Colon (tissue), 2 donors: ENCODE measurements around the gene GOPC.

ENCODE experiments used
- FAIRE-seq: peaks from 2 replicates; lab custom pipeline; 2012; peaks lifted over from hg19 to GRCh38; lab: Jason Lieb, UNC
- donor health status: control.
- donor health status: control.

Gene GOPC

DNA sequence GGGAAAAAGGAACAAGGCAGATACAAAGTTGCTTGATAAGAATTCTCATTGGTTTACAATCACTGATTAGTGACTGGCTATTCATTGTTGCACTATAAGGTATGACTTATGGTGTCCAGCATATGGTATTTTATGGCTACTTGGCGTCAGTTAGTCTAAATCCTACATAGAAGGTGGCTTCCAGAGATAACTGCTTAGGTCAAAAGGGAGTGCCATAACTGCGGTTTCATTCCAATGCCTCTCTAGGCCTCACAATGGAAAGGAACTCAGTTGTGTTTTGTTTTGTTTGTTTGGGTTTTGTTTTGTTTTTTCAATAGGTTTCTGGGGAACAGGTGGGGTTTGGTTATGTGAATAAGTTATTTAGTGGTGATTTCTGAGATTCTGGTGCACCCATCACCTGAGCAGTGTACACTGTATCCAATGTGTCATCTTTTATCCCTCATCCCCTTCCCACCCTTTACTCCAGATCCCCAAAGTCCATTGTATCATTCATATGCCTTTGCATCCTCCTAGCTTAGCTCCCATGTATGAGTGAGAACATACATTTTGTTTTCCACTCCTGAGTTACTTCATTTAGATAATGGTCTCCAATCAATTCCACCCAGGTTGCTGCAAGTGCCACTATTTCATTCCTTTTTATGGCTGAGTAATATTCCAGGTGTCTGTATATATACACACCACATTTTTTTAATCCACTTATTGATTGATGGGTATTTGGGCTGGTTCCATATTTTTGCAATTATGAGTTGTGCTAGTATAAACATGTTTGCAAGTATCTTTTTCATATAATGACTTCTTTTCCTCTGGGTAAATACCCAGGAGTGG lies 7.0 kb downstream of the GOPC start:
- FAIRE-seq, result no peak

DNA sequence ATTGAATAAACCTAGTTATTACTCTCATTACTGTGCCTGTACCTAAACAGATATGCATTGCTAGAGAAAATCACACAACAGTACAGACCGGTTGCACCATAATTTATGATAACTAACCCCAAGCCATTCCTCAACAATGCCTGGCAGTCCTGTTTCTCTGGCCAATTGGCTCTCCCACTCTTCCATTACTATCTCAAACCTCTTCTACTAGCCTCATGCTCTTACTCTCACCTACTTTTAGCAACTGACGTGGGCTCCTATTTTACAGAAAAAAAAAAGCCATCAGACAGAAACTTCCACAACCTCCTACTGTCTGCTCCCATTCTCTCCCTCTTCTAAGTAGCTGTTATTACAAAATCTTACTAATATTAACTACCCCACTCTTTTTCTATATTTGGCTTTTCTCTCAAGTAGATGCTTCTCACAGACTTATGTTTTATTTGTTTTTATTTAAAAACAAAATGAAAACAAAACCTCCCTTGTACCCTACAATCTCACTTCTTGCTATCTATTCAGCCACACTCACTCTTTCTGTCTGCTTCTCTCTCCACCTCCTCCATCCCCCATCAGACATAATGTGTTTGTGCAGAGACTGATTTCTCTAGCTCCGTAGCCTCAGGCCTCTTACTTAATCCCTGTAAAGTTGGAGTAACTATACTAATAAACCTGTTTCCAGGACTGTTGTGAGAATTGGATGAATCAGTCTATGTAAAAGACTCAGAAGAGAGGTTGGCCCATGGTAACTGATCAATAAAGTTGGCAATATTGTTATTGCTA lies 9.1 kb downstream of the GOPC start:
- FAIRE-seq, result no peak

DNA sequence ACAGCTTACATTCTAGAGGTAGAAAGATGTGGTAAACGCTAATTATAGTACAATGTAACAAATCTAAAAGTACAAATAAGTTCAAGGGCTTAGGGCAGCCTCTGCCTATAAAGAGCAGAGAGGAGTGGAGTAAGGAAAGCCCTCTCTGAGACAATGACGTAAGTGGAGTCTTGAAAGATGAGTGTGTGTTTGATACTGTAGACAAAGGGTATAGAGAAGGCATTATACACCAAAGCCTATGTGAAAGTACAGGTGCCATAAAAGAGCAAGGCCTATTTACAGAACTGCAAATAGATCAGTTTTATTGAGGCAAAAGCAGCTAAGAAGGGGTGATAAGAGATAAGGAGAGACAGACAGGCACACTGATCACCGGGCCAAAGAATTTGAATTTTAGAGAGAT lies 10.9 kb downstream of the GOPC start:
- FAIRE-seq, result no peak

DNA sequence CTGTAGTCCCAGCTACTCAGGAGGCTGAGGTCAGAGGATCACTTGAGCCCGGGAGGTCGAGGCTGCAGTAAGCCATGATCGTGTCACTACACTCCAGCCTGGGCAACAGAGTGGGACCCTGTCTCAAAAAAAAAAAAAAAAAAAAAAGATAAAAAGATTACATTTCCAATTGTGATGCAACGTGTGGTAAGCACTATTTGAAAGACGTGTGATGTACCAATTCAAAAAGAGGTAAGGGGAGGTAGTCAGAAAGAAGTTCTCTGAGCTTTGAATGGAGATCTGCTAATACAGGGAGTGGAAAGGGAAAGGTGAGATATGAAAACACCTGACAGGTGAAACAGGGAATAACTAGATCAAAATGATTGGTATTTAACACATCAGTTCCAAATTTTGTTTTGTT lies 11.9 kb downstream of the GOPC start:
- FAIRE-seq, result no peak

DNA sequence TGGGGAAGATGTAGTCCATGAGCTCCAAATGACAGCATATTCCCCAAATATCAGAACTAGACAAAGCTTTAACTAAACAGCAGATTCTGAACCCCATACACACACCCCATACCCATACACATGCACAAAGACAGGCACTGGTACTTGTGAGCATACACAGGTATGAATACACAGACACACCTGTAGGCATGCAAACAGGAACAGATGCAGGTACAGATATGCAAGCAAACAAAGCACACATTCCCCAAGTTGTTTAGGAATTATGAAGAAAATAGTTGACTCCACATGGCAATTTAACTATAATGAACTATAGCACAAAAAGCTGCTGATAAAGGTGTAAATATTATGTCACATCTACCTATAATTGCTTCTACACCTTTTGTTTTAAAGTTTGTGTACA lies 16.7 kb downstream of the GOPC start:
- no peak for FAIRE-seq

DNA sequence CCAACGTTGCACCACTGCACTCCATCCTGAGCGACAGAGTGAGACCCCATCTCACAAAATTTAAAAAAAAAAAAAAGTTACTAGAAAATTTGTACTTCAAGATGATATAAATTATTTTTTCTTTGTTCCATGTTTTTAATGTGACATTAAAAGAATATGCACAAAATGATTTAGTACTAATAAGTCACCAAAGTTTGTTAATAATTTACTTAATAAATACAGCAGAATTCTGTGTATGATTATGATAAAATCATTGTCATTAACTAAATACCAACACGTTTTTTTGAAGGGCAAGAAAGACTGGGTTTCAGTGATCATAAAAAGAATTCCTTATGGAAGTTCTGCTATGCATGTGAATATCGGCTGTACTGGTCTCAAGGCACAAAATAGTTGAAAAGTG lies 28.1 kb downstream of the GOPC start:
- FAIRE-seq, result no peak

DNA sequence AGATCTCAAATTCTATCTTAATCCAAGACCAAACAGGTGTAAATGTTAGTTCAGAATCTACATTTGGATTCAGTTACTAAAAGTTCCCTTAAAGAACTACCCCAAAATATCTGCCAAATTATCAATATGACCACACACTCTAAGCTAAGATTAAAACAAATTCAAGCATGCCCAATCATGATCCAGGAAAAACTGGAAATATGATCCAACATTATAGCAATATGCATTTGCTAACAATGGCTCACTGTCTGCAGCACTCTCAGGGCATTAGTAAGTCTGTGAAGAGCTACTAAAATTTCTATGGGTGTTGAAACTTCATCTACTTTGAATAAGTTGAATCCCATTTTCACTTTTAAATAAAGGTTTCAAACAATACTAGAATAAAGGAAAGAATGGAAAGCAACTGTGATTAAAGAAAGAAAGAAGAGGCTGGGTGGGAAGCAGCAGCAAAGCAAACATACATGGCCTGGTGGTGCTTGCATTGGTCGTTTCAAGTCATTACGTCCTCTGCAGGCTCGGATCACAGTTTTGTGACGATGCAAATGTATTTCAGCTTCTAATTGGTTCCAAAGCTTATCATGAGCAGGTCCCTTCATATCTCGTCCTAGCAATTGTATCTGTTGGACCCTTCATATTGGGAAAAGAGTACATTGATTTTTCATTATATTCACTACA lies 29.2 kb downstream of the GOPC start:
- no peak for FAIRE-seq

DNA sequence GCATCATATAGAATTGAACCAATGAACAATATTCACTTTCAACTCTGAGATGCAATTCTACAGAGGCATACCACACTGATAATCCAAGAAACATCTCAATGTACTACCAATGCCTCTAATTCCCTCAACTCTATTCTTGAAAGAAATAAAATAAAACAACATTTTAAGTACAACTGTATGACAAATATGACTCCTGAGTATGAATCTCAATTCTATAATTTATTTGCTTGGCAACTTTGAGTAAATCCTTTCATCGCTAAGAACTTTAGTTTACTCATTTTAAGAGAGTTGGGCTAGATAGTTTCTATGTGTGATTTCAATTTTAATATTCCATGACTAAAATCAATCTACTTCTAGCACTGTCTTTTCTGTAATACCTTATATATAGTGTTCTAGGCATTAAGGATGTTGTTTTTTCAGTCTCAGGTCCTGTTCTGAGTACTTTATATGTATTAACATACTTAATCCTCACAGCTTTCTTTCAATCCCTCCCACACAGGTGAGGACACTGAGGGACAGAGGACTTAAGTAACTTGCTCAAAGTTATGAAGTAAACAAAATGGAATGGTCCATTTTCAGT lies 33.4 kb downstream of the GOPC start:
- no peak for FAIRE-seq

DNA sequence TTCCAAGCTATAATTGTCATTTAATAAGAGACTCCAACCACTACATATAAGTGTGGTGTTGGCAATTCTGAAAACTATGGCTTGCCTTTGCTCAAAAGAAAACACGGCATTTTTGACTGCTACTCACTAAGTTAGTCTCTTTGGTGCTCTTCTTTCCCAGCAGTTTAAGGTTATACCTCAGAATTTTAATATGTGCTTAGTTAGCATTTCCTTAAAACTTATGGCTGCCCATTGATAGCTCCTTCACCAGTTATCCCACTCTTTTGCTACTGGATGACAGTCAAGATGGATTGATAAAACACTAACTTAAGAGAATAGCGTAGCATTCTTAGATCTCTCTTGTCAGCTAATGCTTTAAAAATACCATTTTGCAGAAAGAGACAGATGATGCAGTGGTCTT lies 34.1 kb downstream of the GOPC start:
- no peak for FAIRE-seq

DNA sequence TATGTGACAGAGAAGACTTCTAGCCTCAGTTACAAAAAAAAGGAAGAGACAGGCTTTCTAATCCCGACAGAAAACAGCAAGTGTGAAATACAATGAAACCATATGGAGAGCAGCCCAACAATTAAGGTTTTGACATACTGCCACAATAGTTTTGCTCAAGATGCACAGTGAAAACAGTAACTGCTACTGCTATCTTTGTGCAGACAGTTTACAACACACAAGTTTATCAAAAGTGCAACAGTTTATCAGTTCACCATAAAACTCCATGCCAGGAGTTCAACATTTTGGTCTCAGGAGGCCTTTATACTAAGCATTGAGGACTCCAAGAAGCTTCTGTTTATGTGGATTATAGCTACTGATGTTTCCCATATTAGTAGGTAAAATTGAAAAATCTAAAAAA lies 37.6 kb downstream of the GOPC start:
- FAIRE-seq, result no peak

DNA sequence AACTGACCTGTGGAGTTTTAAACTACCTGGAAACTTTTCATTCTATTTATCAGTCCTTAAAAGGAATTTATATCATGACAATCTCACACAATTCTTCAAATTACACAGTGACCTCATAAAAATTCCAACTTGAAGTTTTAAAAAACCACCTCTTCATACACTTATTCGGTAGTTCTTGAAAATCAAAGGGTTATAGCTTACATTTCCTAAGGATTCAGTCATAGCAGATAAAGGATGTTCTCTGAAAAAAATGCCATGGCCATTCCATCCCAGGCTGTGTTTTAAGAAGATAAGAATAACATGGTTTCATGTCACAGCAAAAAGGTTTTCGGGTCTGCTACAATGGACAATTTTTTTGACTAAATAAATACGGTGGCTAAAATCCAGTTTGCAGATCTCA lies 41.2 kb downstream of the GOPC start:
- FAIRE-seq, result no peak

DNA sequence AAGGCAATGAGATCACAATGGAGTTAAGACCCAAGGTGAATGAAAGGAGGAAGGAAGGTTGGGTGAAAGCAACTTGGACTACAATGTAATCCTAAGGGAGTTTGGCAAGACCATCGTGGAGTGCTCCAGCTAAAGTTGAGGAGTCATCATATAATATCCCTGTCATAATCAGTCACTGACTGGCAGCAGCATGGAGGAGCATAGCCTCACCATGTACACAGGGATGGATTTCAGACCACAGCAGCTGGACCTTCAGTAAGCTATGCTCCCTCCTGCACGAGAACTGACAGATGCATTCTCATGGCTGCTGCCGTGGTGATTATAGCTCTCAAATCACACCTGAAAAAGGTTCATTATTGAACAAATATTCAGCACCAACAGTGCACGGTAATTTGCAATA lies 43.0 kb downstream of the GOPC start:
- FAIRE-seq, result no peak

DNA sequence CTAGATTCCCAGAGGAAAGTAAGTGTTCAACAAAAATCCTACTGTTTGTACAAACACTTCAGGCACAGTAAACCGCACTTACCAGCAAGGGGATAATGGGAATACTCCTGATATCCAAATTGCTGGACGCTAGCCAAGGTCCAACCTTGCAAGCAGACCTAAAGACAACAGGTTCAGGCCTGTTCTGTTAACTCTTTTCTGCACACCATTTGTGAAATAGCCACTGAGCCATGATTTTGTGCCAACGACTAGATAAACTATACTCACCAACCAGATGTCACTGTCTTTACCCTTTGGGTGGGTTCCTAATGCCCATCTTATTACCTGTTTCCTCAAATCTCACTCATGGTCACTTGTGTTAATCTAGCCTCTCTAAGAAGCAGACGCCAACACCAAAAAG lies 43.5 kb downstream of the GOPC start:
- no peak for FAIRE-seq

DNA sequence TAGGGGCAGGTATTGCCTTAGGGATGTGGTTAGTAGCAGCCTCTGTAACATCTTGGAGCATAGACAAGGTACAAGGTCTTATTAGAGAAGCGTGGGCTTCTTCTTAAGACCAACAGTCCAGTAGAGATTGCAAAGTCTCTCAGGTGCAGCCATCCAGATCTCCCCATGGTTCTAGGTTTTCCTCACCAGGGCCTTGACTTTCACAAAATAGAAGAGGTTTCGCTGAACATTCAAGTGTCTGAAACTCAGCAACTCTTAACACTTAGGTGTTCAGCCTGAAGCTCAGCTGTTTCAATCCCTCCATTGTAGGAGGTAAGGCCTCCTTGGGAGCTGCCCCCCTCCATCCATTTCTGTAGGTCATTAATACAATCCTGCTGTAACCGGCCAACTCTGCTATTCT lies 44.4 kb downstream of the GOPC start:
- no peak for FAIRE-seq

DNA sequence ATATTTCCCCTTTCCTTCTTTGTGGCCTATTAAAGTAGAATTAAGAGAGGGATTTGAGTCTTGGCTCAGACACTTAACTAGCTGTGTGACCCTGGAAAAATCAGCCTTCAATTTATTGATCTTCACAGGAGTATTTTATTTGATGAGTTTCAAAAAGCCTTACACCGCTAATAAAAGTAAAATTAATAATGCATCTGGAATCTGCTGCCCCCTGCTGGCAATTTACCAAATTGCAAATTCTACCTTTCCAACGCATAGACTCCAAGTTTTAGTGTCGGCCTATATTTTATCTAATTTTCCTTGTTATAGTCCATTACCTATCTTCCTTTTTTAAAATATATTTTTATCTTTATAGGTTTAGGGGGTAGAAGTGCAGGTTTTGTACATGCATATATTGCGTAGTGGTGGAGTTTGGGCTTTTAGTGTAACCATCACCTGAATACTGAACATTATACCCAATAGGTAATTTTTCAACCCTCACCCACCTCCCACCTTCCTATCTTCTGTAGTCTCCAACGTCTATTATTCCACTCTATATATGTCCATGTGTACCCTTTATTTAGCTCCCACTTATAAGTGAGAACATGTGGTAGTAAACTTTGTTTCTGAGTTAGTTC lies 46.3 kb downstream of the GOPC start:
- peak; percentile 84 for FAIRE-seq

DNA sequence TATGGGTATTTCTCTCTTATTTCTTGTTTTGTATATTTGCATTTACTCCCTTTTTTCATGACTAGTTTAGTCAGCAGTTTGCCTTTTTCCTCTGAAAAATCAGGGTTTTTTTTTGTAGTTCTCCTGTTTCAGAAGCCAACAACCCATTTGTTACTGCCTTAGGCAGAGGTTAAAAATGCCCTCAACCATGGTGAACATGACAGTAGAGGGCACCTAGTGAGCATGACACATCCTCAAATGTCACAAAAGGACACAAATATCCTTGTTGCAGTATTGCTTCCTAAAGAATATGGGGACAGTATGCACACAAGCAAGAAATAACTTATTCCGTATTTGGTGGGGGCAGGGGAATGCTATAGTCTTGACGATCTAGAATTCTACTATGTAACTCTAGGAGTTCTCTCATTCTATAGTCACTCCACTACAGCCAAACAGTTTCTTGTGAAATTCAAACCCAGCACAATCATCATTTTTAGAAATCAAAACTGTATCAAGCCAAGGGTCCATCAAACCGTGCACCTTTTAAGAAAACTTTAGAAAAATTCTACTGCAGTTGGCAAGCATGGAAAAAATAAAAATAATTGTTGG lies 47.0 kb downstream of the GOPC start:
- no peak for FAIRE-seq

DNA sequence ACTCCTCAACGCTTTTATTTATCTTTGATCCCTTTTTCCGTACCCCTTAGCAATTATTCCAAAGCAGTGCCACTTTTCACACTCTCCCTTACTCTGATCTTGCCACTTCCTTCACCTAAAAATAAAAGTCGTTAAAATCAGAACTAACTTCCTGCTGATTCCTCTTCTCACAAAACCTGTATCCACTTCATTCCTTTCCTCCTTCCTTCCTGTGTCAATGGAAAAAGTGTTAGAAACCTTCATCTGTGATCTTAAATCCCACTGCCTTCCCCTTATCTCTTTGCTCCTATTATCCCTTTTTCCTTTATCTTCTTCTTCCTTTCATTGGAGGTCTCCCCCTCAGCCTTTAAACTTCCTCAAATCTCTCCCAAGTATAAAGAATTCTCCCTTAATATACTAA lies 49.2 kb downstream of the GOPC start:
- FAIRE-seq, result no peak

DNA sequence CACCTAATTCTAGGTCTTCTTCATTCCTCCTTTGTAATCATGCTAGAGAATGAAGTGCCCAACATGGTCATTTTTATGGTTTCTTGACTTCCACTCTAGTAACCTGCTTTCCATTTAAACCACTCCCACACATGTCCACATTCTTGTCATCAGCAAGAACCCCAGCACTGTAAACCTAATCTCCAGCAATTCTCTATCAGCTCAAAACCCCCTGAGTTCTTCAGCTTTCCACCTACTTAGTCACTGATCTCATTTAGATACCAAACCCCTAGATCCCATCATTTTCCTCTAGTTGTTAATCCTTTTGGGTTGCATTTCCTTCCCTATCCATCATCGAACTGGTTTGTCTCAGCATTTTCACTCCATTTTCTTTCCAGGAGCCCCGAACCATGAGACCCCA lies 49.7 kb downstream of the GOPC start:
- FAIRE-seq, result no peak

DNA sequence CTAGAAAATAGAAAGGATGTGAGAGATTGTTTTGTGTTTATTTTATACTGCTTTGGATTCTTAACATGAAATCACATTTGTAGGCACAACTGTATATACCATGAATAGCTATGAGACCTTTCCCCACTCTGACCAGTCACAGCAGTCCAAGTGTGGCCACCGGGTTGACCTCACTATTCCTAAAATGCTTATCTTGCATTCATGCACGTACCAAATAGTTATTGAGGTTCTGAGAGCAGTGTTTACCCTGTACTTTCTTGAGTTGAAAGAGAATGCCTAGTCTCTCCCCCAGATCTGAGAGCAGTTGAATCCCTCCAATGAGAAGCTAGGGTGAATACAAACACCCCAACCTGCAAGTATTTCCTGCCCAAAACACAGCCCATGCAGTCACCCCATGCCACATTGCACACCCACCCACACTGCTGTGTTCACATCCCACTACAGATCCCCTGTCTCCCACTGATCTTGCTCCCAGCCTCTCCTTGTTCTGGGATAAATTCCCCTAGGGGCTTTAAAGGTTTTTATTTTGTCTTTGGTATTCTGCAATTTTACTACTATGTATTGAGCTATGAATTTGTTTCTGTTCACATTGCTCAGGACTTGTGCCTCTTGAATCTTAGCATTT lies 51.6 kb downstream of the GOPC start:
- FAIRE-seq, result no peak

DNA sequence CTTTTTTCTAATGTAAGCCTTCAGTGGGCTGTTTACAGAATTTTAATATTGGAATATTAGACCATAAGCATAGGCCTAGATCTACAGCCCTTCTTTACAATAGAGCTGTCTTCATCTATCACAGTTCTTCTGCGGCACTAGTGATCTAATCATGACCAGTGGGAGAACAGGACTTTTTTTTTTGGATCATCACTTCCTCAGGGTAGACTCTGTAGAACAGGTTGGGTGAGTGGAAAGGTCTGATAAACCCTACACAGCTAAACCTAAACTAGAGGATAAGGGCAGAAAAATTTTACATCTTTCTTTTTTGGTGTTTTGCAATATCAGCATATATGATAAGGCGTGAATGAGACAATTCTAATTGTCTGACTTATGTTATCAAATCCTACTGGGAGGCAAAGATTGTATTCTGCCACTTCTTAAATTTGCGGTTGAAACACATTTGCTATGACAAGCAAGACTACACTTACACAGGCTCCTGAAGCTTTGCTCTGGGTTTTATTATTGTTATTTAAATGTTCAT lies 52.2 kb downstream of the GOPC start:
- FAIRE-seq, result no peak

DNA sequence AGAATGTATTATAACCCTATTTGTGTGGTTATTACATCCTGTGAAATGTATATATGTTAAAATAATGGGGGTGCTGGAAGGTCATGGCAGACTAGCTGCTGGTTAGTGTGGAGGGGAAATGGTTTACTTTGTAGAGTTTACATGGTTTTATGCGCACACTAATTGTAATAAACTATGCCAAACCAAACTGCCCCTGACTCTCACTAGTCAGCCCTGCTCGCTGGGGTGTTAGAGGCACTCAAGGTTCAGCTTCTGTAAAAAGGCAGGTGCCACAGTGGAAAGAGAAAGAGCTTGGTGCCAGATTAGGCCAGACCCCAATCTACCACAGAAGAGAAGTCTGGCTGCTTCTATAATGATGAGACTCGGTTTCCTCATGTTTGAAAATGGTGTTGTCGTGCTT lies 52.7 kb downstream of the GOPC start:
- no peak for FAIRE-seq
